BLaER1 (cell line): ENCODE data around the gene PIGQ.

Source experiments
- H3K27ac ChIP-seq: shearing (Covaris generic); formaldehyde crosslinking; 2 replicates; pipeline ENCODE4 v1.8.1; 2022
- H3K27me3 ChIP-seq: shearing (Covaris generic); formaldehyde crosslinking; 2 replicates; pipeline ENCODE4 v1.8.1; 2022
- H3K36me3 ChIP-seq: shearing (Covaris generic); formaldehyde crosslinking; 2 replicates; pipeline ENCODE4 v1.8.1; 2022
- H3K4me1 ChIP-seq: shearing (Covaris generic); formaldehyde crosslinking; 2 replicates; pipeline ENCODE4 v1.8.1; 2022
- H3K4me2 ChIP-seq: shearing (Covaris generic); formaldehyde crosslinking; 2 replicates; pipeline ENCODE4 v1.8.1; 2022
- H3K4me3 ChIP-seq: shearing (Covaris generic); formaldehyde crosslinking; 2 replicates; pipeline ENCODE4 v1.8.1; 2022
- H3K9ac ChIP-seq: shearing (Covaris generic); formaldehyde crosslinking; 2 replicates; pipeline ENCODE4 v1.8.1; 2022
- H3K9me3 ChIP-seq: shearing (Covaris generic); formaldehyde crosslinking; 2 replicates; pipeline ENCODE4 v1.8.1; 2022
- H4K20me1 ChIP-seq: shearing (Covaris generic); formaldehyde crosslinking; 2 replicates; pipeline ENCODE4 v1.8.1; 2022
- Cebpa-rat ChIP-seq: shearing (Covaris generic); IDR thresholded peaks from 2 replicates; pipeline ENCODE4 v1.8.1; 2022

PIGQ gene

DNA sequence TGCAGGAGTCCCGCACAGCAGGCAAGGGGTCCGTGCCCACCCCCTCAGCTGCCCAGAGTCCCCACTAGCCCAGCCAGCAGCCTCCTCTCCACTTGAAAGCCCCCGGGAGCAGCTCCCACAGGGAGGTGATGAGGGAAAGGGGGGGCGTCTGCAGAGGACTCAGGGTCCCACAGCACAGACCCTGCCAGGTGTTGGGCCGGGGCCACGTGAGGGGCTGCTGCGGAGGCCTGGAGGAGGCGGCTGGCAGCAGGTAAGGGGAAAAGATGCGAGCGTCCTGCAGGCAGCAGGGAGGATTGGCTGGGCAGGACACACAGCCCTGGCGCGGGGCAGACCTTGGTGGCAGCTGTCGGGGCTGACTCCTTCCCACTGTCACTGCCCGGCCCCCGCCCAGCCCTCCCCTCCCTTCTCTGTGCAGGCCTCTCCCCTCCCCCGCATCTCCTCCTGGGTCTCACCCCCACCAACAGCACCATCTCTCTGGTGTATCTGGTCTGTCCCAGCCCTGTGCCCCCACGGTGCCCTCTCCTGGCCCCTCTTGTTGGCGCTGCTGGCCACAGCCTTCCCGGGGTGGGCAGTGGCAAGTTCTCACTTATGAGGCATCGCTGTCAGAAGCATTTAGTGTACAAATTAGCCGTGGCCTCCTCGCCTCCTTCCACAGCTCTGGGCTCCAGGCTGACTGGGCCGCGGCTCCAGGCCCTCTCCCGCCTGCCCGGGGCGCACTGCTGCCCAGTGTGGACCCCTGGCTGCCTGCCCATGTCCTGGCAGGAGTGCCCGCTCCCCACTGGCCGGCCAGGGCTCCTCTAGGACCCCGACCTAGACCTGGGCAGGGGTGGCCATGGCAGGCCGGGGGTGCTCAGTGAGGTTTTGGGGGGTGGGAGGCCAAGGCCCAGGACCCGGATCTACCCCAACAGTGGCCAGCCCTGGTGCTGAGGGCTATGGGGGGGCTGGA is 14.0 kb upstream of the PIGQ start:
- no peak overlapping the region for H3K4me3 ChIP-seq
- H3K27me3 ChIP-seq: peaks cover 28% of the 10 kb centered on the region
- peaks cover 58% of the 10 kb centered on the region for H4K20me1 ChIP-seq
- no peaks in the 10 kb centered on the region for H3K9me3 ChIP-seq
- peaks cover 56% of the 10 kb centered on the region for H3K4me1 ChIP-seq
- peaks cover 38% of the 10 kb centered on the region for H3K36me3 ChIP-seq
- H3K4me2 ChIP-seq: peak overlapping the region; percentile 42
- no peak overlapping the region for H3K9ac ChIP-seq
- H3K27ac ChIP-seq: no peak overlapping the region
- TF ChIP-seq Cebpa-rat: no peak

GRCh38 chr16:556474-557173 is 13.1 kb upstream of the PIGQ start:
- no peak overlapping the region for H3K4me3 ChIP-seq
- H3K27ac ChIP-seq: no peak overlapping the region; the same call in 1 of the 2 replicates
- peaks cover 30% of the 10 kb centered on the region for H3K36me3 ChIP-seq
- no peaks in the 10 kb centered on the region for H3K9me3 ChIP-seq
- H3K27me3 ChIP-seq: peaks cover 36% of the 10 kb centered on the region
- no peak overlapping the region for H3K9ac ChIP-seq
- H3K4me2 ChIP-seq: peak overlapping the region; percentile 96
- H4K20me1 ChIP-seq: peaks cover 57% of the 10 kb centered on the region
- peaks cover 65% of the 10 kb centered on the region for H3K4me1 ChIP-seq
- TF ChIP-seq Cebpa-rat: no peak

DNA sequence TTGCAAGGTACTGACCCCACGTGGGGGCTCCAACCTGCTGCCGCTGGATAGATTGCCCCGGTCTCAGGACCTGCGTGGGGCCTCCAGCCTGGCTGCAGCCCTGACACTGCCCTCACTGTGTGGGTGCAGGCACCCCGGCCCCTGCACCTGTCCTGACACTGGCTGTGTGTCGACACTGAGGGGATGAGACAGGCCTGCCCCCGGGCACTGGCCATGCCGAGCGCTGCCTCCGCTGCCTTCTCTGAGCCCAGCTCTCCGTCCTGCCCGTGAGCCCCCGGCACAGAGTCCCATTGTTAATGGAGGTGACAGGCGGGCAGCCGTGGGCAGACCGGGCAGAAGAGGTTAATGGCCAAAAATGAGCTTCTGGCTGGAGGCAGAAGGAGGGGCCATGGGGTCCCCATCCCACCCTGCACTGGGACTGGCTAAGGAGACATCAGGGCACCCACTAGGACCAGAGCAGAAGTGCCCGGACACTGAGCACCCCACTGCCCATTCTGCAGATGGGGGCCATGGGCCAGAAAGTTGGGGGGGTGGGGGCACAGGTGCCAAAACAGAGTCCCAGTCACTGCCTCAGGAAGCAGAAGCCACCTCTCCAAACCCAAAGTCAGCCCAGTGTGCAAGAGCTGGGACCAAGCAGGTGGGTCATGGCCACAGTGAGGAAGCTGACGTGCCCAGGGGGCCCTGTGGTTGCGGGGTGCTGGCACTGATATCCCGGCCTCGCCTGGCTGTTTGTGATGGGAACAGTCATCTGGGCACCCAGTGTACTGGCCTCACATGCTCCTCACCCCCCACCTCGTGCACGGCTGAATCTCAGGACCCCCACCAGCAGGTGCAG is 12.1 kb upstream of the PIGQ start:
- H4K20me1 ChIP-seq: peaks cover 51% of the 10 kb centered on the region
- 0 out of 2 replicates have a peak overlapping the region, but pooled peaks have one; percentile 26 for H3K27ac ChIP-seq
- peaks cover 20% of the 10 kb centered on the region; the same call in 1 of the 2 replicates for H3K36me3 ChIP-seq
- peak overlapping the region; percentile 36 for H3K4me3 ChIP-seq
- H3K4me2 ChIP-seq: peak overlapping the region; percentile 96
- no peaks in the 10 kb centered on the region for H3K9me3 ChIP-seq
- no peak for TF ChIP-seq Cebpa-rat
- peaks cover 47% of the 10 kb centered on the region for H3K27me3 ChIP-seq
- 0 out of 2 replicates have a peak overlapping the region, but pooled peaks have one; percentile 8 for H3K9ac ChIP-seq
- peaks cover 65% of the 10 kb centered on the region for H3K4me1 ChIP-seq

DNA sequence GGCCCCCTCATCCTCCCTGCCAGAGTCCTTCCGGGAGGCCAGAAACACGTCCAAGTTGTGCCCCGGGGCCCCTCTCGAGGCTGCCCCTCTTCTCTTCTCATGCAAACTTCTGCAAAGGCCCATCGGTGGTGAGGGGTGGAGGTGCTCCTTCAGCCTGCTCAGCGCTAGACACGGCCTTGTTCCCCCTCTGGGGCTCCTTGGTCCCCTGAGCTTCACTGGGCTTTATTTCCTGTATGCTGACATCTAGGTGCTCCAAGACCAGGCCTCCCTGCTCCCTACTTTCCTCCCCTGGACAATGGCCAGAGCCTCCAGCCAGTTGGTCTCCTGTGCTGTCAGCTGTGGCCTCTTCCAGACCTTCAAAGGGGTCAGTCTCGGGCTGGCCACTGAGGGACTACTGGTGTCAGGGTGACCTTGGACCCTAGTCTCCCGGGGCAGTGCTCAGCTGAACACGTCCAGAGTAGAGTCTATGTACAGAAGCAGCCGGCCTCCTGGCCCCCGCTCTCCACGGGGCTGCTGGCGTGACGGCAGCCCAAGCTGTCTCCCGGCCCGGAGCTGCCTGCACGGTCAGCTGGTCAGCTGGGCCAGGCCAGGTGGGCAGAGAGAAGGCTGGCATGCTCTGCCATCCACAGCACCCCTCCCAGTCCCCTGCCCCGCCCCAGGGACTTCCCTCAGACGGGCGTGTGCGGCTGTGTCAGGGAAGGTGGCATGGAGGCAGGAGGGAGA is 11.3 kb upstream of the PIGQ start:
- peaks cover 54% of the 10 kb centered on the region for H3K27me3 ChIP-seq
- H3K4me2 ChIP-seq: peak overlapping the region; percentile 96
- H3K36me3 ChIP-seq: peaks cover 17% of the 10 kb centered on the region; the same call in 1 of the 2 replicates
- TF ChIP-seq Cebpa-rat: no peak
- peaks cover 69% of the 10 kb centered on the region for H3K4me1 ChIP-seq
- 0 out of 2 replicates have a peak overlapping the region, but pooled peaks have one; percentile 26 for H3K27ac ChIP-seq
- peaks cover 51% of the 10 kb centered on the region for H4K20me1 ChIP-seq
- no peaks in the 10 kb centered on the region for H3K9me3 ChIP-seq
- H3K4me3 ChIP-seq: peak overlapping the region; percentile 36
- H3K9ac ChIP-seq: 0 out of 2 replicates have a peak overlapping the region, but pooled peaks have one; percentile 8

- Histone ChIP-seq H3K4me3 (peak overlapping the region; percentile 36; the same call in 1 of the 2 replicates), H4K20me1 (peaks cover 48% of the 10 kb centered on the region), H3K4me1 (peaks cover 73% of the 10 kb centered on the region), H3K9me3 (no peaks in the 10 kb centered on the region), H3K9ac (0 out of 2 replicates have a peak overlapping the region, but pooled peaks have one; percentile 8), H3K27me3 (peaks cover 56% of the 10 kb centered on the region), H3K4me2 (peak overlapping the region; percentile 96), H3K27ac (no peak overlapping the region), H3K36me3 (peaks cover 13% of the 10 kb centered on the region; the same call in 1 of the 2 replicates)
- TF ChIP-seq Cebpa-rat: no peak
Observed at GRCh38 chr16:559021-559380, 10.8 kb upstream of the PIGQ start.

DNA sequence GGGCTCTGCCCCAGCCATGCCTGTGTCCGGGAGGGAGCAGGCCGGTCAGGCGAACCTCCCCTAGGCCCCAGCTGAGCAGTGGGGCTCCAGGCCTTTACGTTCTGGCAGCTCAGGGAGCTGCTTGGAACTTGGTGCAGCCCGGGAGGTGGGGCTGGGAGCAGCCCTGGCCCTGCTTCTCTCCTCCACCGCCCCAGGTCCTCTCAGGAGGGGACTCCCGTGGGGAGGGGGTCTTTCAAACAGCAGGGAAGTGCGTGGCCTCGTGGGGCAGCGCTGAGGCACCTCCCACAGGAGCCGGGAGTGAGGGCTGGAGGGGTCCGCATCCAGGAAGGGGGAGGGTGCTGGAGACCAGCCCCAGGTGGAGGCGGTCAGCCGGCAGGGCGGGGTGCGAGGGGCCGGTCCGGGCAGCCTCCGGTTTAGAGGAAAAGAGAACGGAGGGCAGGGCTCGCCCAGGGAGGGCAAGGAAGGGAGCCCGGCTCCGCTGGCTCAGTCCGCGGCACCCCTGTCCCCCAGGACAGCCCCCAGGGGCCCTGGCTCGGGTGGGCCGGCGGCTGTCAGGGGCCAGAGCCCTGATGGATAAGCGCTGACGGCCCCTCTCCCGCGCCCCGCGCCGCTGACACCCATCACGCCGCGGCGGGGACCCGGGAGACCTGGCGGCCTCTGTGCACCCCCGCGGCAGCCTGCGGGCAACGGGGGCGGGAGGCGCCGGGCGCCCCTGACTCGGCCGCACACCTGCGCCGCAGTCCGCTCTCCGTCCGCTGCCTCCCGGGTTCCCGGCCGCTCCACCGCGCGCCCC is 10.2 kb upstream of the PIGQ start:
- peaks cover 7% of the 10 kb centered on the region; the same call in 1 of the 2 replicates for H3K36me3 ChIP-seq
- TF ChIP-seq Cebpa-rat: no peak
- H3K9me3 ChIP-seq: no peaks in the 10 kb centered on the region
- no peak overlapping the region for H3K27ac ChIP-seq
- H3K27me3 ChIP-seq: peaks cover 56% of the 10 kb centered on the region
- H3K9ac ChIP-seq: no peak overlapping the region
- peaks cover 77% of the 10 kb centered on the region for H3K4me1 ChIP-seq
- H3K4me2 ChIP-seq: peak overlapping the region; percentile 96
- 0 out of 2 replicates have a peak overlapping the region, but pooled peaks have one; percentile 33 for H3K4me3 ChIP-seq
- peaks cover 42% of the 10 kb centered on the region for H4K20me1 ChIP-seq

GRCh38 chr16:560204-560700 is 9.5 kb upstream of the PIGQ start, which contains the start of gene PRR35:
Gene PRR35 (plus strand): TSS chr16:560394. CDS start chr16:563295, 2,901 bp downstream.
- 0 out of 2 replicates have a peak within 1 kb of the TSS, but pooled peaks have one; percentile 33 for H3K4me3 ChIP-seq
- TF ChIP-seq Cebpa-rat: no peak
- peak within 1 kb of the TSS; percentile 96 for H3K4me2 ChIP-seq

More at GRCh38 chr16:560204-560700, 9.5 kb upstream of the PIGQ start, which contains the start of gene PRR35:
- Histone ChIP-seq H3K9ac (no peak within 1 kb of the TSS), H3K36me3 (peaks cover under 1% of the 10 kb centered on the region; the same call in 1 of the 2 replicates), H3K4me1 (peaks cover 77% of the 10 kb centered on the region), H3K27ac (no peak within 1 kb of the TSS), H3K9me3 (no peaks in the 10 kb centered on the region), H4K20me1 (peaks cover 36% of the 10 kb centered on the region), H3K27me3 (peaks cover 56% of the 10 kb centered on the region)
